ENCODE results near the gene AQP12B.

DNA sequence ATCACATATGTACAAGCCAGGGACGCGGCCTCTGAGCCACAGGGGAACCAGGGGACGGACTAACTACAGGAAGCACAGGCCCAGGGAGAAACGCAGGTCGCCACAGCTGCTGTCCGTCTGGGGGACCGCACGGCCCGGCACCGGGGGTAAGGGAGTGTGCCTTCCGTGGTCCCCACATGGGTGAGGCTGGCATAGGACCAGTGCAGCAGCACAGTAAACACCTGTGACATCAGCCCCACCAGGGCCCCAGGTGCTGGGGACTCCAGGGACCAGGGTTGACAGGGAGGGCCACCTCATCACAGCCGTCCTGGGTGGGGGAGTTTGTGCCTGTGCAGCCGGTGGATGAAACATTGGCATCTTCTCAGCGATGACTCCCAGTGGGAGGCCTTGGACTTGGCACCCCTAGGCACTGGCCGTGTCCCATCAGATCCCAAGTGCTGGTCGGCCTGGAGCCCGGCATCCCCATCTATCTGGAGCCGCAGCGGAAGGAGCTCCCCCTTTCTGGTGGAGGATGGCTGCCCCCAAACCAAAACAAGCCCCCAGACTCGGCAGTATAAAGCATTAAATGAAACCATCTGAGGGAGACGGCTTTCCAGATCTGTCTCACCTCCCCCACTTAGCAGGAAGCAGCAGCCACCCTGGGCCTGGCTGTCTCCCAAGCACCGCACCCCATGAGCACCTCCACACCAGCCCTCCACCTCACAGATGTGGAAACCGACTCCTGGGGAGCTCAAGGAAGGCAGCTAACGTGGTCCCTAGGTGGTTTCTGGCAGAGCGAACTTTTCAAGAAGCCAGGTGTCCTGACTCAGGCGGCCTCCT lies 31.5 kb upstream of the AQP12B start:
- TF ChIP-seq, protein P1, sequence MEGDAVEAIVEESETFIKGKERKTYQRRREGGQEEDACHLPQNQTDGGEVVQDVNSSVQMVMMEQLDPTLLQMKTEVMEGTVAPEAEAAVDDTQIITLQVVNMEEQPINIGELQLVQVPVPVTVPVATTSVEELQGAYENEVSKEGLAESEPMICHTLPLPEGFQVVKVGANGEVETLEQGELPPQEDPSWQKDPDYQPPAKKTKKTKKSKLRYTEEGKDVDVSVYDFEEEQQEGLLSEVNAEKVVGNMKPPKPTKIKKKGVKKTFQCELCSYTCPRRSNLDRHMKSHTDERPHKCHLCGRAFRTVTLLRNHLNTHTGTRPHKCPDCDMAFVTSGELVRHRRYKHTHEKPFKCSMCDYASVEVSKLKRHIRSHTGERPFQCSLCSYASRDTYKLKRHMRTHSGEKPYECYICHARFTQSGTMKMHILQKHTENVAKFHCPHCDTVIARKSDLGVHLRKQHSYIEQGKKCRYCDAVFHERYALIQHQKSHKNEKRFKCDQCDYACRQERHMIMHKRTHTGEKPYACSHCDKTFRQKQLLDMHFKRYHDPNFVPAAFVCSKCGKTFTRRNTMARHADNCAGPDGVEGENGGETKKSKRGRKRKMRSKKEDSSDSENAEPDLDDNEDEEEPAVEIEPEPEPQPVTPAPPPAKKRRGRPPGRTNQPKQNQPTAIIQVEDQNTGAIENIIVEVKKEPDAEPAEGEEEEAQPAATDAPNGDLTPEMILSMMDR (IDR thresholded peaks at IDR 0.05): no peak
- TF ChIP-seq POLR2A (IDR thresholded peaks at IDR 0.05): no peak
